HepG2 (cell line): ENCODE data around the gene YY1. TPM values are rescaled to one million over a fixed set of nuclear protein-coding genes. Genes with fewer than 3 reads are reported as not detected.

Experiments used
- ATF1 ChIP-seq: IDR thresholded peaks from 2 replicates; pipeline ENCODE4 v1.6.1; 2016; ENCODE audit warnings: mild to moderate bottlenecking, control low read depth
- CC2D1A ChIP-seq: sonication (generic); formaldehyde crosslinking; IDR thresholded peaks from 2 replicates; pipeline ENCODE4 v1.8.1; 2023; ENCODE audit warnings: mild to moderate bottlenecking, missing genetic modification reagents
- CHD2 ChIP-seq: IDR thresholded peaks from 2 replicates; pipeline ENCODE4 v1.6.1; 2011; ENCODE audit warnings: low read depth, low read length, improper control_type of control experiment
- E2F1 ChIP-seq: sonication (generic); formaldehyde crosslinking; IDR thresholded peaks from 2 replicates; pipeline ENCODE4 v1.5.0; 2020; ENCODE audit warnings: missing genetic modification reagents
- FOXP1 ChIP-seq, 2 experiments: fragments of 450-650 bp in 1 of 2; IDR thresholded peaks; 2 replicates each; pipeline ENCODE4 v1.6.1; 2017 to 2018; ENCODE audit warnings: antibody characterized with exemption in 1 of 2
- HDAC2 ChIP-seq: sonication (generic); formaldehyde crosslinking; IDR thresholded peaks from 2 replicates; pipeline ENCODE4 v1.4.0; 2020; ENCODE audit warnings: missing genetic modification reagents
- HMG20B ChIP-seq: conservative IDR thresholded peaks from 2 replicates; pipeline ENCODE4 v1.6.1; 2016; ENCODE audit warnings: missing genetic modification reagents, missing compliant biosample characterization
- HNRNPUL1 ChIP-seq: fragments of 200-400 bp; formaldehyde crosslinking; IDR thresholded peaks from 2 replicates; pipeline ENCODE4 v1.6.1; 2017; ENCODE audit warnings: low read depth, mild to moderate bottlenecking, low read length, moderate library complexity
- HOXA3 ChIP-seq: sonication (generic); formaldehyde crosslinking; IDR thresholded peaks from 2 replicates; pipeline ENCODE4 v1.5.0; 2020; ENCODE audit warnings: missing genetic modification reagents
- KDM1A ChIP-seq: IDR thresholded peaks from 2 replicates; pipeline ENCODE4 v1.6.1; 2016; ENCODE audit warnings: missing compliant biosample characterization
- KDM3A ChIP-seq: IDR thresholded peaks from 2 replicates; pipeline ENCODE4 v1.6.1; 2018; ENCODE audit warnings: low read depth, missing compliant biosample characterization
- PHF20 ChIP-seq: sonication (generic); formaldehyde crosslinking; IDR thresholded peaks from 2 replicates; pipeline ENCODE4 v1.5.0; 2020; ENCODE audit warnings: mild to moderate bottlenecking, missing genetic modification reagents
- PLRG1 ChIP-seq: fragments of 450-650 bp; conservative IDR thresholded peaks from 2 replicates; pipeline ENCODE4 v1.6.1; 2016
- RBM22 ChIP-seq: fragments of 200-400 bp; formaldehyde crosslinking; optimal IDR thresholded peaks from 2 replicates; pipeline ENCODE3; 2017; ENCODE audit warnings: mild to moderate bottlenecking, low read length, moderate library complexity
- RCOR2 ChIP-seq: IDR thresholded peaks from 2 replicates; pipeline ENCODE4 v1.6.1; 2016; ENCODE audit warnings: missing biosample characterization, missing genetic modification reagents
- REL ChIP-seq: sonication (generic); formaldehyde crosslinking; conservative IDR thresholded peaks from 2 replicates; pipeline ENCODE4 v1.8.0; 2022; ENCODE audit warnings: mild to moderate bottlenecking, missing genetic modification reagents, moderate library complexity
- SSRP1 ChIP-seq: IDR thresholded peaks from 2 replicates; pipeline ENCODE4 v1.6.1; 2016; ENCODE audit warnings: control low read depth
- ZNF180 ChIP-seq: sonication (generic); formaldehyde crosslinking; IDR thresholded peaks from 2 replicates; pipeline ENCODE4 v1.4.0; 2020; ENCODE audit warnings: low read depth, missing genetic modification reagents, borderline replicate concordance
- ZNF33B ChIP-seq: sonication (generic); formaldehyde crosslinking; IDR thresholded peaks from 2 replicates; pipeline ENCODE4 v1.5.1; 2020; ENCODE audit warnings: mild to moderate bottlenecking, missing genetic modification reagents
- ZNF441 ChIP-seq: sonication (generic); formaldehyde crosslinking; IDR thresholded peaks from 2 replicates; pipeline ENCODE4 v1.7.0; 2021; ENCODE audit warnings: missing genetic modification reagents, borderline replicate concordance
- ZNF605 ChIP-seq: sonication (generic); formaldehyde crosslinking; IDR thresholded peaks from 2 replicates; pipeline ENCODE4 v1.8.0; 2022; ENCODE audit warnings: mild to moderate bottlenecking, missing genetic modification reagents
- ZNF616 ChIP-seq: sonication (generic); formaldehyde crosslinking; IDR thresholded peaks from 2 replicates; pipeline ENCODE4 v1.5.0; 2020; ENCODE audit warnings: low read depth, mild to moderate bottlenecking, missing genetic modification reagents
- ZNF792 ChIP-seq: IDR thresholded peaks from 2 replicates; pipeline ENCODE4 v1.6.1; 2016
- polyA plus RNA-seq, 8 experiments: library from polyadenylated mRNA; depleted of rRNA in 3 of 8; stranded (reverse) in 7 of 8; unstranded in 1 of 8; fragments of >200 nt; fragmentation: Illumina TruSeq in 4 of 8; extraction: Trizol in 4 of 8; gene quantifications; 2 replicates each; pipeline versions ENCODE4 v1.2.1 to v1.2.3, GENCODE V29; 2011 to 2016; ENCODE audit warnings: low read depth in 4 of 8, missing spikeins in 1 of 8, mixed read lengths in 1 of 8; ENCODE audit not compliant: insufficient read depth in 1 of 8
- total RNA-seq, 5 experiments: library from RNA; depleted of rRNA; stranded (reverse); fragments of >200 nt; fragmentation: Illumina TruSeq; extraction: Trizol; gene quantifications; 2 replicates each; pipeline ENCODE4 v1.2.3, GENCODE V29; 2016; ENCODE audit warnings: low read depth in 1 of 5
- TF ChIP-seq, protein P1 (sequence below): sonication (generic); formaldehyde crosslinking; IDR thresholded peaks from 2 replicates; pipeline ENCODE4 v1.4.0; 2020; ENCODE audit warnings: missing genetic modification reagents, mild to moderate bottlenecking, borderline replicate concordance
- TF ChIP-seq, protein P2 (sequence below): IDR thresholded peaks from 2 replicates; pipeline ENCODE4 v1.6.1; 2012; ENCODE audit warnings: low read length, improper control_type of control experiment

YY1 gene
- total and polyA plus RNA-seq, 2 of the 13 experiments (the other 11 are each of a cell fraction or from before 2014, with no cell fraction given), result 29.4 to 68.1 TPM

GRCh38 chr14:100213956-100214769 lies 24.8 kb upstream of the YY1 start (continued):
- TF ChIP-seq ZNF441 (CRISPR knock-in tag), result no peak; the same call in 1 of the 2 replicates
- TF ChIP-seq PLRG1, result no peak
- TF ChIP-seq KDM3A (CRISPR knock-in tag), result no peak
- TF ChIP-seq HNRNPUL1, result no peak
- no peak; the same call in 1 of the 2 replicates for TF ChIP-seq PHF20 (CRISPR knock-in tag)
- peak; percentile 77 for TF ChIP-seq E2F1
- TF ChIP-seq ZNF180 (CRISPR knock-in tag), result no peak
- TF ChIP-seq ZNF792 (CRISPR knock-in tag), result peak; percentile 31; the same call in 1 of the 2 replicates
- TF ChIP-seq HDAC2, result peak; percentile 1; the same call in 1 of the 2 replicates
- no peak for TF ChIP-seq ZNF616 (CRISPR knock-in tag)
- TF ChIP-seq, protein P1, sequence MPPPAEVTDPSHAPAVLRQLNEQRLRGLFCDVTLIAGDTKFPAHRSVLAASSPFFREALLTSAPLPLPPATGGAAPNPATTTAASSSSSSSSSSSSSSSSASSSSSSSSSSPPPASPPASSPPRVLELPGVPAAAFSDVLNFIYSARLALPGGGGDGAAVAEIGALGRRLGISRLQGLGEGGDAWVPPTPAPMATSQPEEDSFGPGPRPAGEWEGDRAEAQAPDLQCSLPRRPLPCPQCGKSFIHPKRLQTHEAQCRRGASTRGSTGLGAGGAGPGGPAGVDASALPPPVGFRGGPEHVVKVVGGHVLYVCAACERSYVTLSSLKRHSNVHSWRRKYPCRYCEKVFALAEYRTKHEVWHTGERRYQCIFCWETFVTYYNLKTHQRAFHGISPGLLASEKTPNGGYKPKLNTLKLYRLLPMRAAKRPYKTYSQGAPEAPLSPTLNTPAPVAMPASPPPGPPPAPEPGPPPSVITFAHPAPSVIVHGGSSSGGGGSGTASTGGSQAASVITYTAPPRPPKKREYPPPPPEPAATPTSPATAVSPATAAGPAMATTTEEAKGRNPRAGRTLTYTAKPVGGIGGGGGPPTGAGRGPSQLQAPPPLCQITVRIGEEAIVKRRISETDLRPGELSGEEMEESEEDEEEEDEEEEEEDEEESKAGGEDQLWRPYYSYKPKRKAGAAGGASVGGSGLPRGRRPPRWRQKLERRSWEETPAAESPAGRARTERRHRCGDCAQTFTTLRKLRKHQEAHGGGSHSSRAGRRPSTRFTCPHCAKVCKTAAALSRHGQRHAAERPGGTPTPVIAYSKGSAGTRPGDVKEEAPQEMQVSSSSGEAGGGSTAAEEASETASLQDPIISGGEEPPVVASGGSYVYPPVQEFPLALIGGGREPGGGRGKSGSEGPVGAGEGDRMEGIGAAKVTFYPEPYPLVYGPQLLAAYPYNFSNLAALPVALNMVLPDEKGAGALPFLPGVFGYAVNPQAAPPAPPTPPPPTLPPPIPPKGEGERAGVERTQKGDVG (CRISPR knock-in tag), result 0 out of 2 replicates have a peak, but pooled peaks have one; percentile 17
- TF ChIP-seq ZNF33B (CRISPR knock-in tag), result no peak; the same call in 1 of the 2 replicates
- TF ChIP-seq ATF1 (CRISPR knock-in tag), result no peak
- TF ChIP-seq KDM1A, result no peak
- TF ChIP-seq HOXA3 (CRISPR knock-in tag), result peak; percentile 84
- no peak; the same call in 1 of the 2 replicates for TF ChIP-seq RCOR2 (CRISPR knock-in tag)
- TF ChIP-seq CHD2, result peak; percentile 37; the same call in 1 of the 2 replicates
- TF ChIP-seq RBM22, result no peak
- peak; percentile 22; the same call in 1 of the 2 replicates for TF ChIP-seq ZNF605 (CRISPR knock-in tag)
- TF ChIP-seq, protein P2, sequence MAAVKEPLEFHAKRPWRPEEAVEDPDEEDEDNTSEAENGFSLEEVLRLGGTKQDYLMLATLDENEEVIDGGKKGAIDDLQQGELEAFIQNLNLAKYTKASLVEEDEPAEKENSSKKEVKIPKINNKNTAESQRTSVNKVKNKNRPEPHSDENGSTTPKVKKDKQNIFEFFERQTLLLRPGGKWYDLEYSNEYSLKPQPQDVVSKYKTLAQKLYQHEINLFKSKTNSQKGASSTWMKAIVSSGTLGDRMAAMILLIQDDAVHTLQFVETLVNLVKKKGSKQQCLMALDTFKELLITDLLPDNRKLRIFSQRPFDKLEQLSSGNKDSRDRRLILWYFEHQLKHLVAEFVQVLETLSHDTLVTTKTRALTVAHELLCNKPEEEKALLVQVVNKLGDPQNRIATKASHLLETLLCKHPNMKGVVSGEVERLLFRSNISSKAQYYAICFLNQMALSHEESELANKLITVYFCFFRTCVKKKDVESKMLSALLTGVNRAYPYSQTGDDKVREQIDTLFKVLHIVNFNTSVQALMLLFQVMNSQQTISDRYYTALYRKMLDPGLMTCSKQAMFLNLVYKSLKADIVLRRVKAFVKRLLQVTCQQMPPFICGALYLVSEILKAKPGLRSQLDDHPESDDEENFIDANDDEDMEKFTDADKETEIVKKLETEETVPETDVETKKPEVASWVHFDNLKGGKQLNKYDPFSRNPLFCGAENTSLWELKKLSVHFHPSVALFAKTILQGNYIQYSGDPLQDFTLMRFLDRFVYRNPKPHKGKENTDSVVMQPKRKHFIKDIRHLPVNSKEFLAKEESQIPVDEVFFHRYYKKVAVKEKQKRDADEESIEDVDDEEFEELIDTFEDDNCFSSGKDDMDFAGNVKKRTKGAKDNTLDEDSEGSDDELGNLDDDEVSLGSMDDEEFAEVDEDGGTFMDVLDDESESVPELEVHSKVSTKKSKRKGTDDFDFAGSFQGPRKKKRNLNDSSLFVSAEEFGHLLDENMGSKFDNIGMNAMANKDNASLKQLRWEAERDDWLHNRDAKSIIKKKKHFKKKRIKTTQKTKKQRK, result no peak
- no peak for TF ChIP-seq CC2D1A (CRISPR knock-in tag)
- no peak; the same call in 1 of the 2 replicates for TF ChIP-seq HMG20B (CRISPR knock-in tag)
- TF ChIP-seq REL, result peak; percentile 83; the same call in 1 of the 2 replicates
- no peak for TF ChIP-seq SSRP1 (CRISPR knock-in tag)
- TF ChIP-seq FOXP1 (IDR thresholded peaks at IDR 0.05), result no peak
- no peak for TF ChIP-seq FOXP1 (CRISPR knock-in tag; IDR thresholded peaks at IDR 0.05)
